HepG2 (cell line): ENCODE measurements around the gene MYH7. TPM values are rescaled to one million over a fixed set of nuclear protein-coding genes. Genes with fewer than 3 reads are reported as not detected.
A peak's percentile ranks its signal among the peaks of the same experiment; 100 is the strongest.

Experiments
- ATAC-seq: fragments of 200-7000 bp; cut with Tn5 transposase; 3 replicates; pipeline ENCODE4 v1.9.1; 2020; ENCODE audit warnings: mild to moderate bottlenecking, moderate library complexity
- BruUV-seq: library from RNA; stranded (reverse); fragments of 400-500 nt; replicated peaks from 2 replicates; lab custom pipeline; 2021; lab: Mats Ljungman, UMichigan
- CTCF ChIA-PET: fragments of 300-600 bp; formaldehyde crosslinking; extraction: SDS; loops from one replicate; lab custom pipeline; 2021; ENCODE audit warnings: low total read pairs, inconsistent platforms, low intra/inter-chr PET ratio; lab: Yijun Ruan, JAX
- POLR2A ChIA-PET: fragments of 350-600 bp; sonication (Branson Sonifier 250); formaldehyde crosslinking; loops from one replicate; lab custom pipeline; 2020; ENCODE audit warnings: antibody characterized with exemption, inconsistent platforms; lab: Yijun Ruan, JAX
- DNase-seq: peaks from one replicate; pipeline ENCODE4 v3.0.0-alpha.2; 2015; ENCODE audit warnings: low spot score
- FAIRE-seq: peaks from 3 replicates; lab custom pipeline; 2011; peaks lifted over from hg19 to GRCh38; lab: Jason Lieb, UNC
- H2AFZ ChIP-seq: one replicate; pipeline ENCODE4 v1.6.1; 2011; ENCODE audit warnings: low read length, inconsistent platforms
- H3K27ac ChIP-seq: fragments of 300-600 bp; 3 replicates; pipeline ENCODE4 v1.8.0; 2011; ENCODE audit warnings: mixed run types, mild to moderate bottlenecking, mixed read lengths, low read length, inconsistent platforms; ENCODE audit not compliant: insufficient read depth; ENCODE audit errors: extremely low read length
- H3K27me3 ChIP-seq, 2 experiments: fragments of 200-600 bp in 1 of 2; 2 replicates in 1 of 2; 3 replicates in 1 of 2; pipeline versions ENCODE4 v1.6.0 to v1.8.0; 2011; ENCODE audit warnings: low read length in 2 of 2, mild to moderate bottlenecking in 2 of 2, moderate library complexity in 2 of 2, inconsistent platforms in 1 of 2; ENCODE audit not compliant: insufficient read depth in 2 of 2, control insufficient read depth in 1 of 2
- H3K36me3 ChIP-seq, 2 experiments: fragments of 200-600 bp in 1 of 2; replicated peaks in 1 of 2; 2 replicates in 1 of 2; 3 replicates in 1 of 2; pipeline versions ENCODE4 v1.5.1 to v1.8.0; 2011; ENCODE audit warnings: low read length in 2 of 2, inconsistent platforms in 1 of 2; ENCODE audit not compliant: insufficient read depth in 2 of 2, control insufficient read depth in 1 of 2
- H3K4me1 ChIP-seq: 2 replicates; pipeline ENCODE4 v1.5.1; 2012; ENCODE audit warnings: low read length, inconsistent platforms; ENCODE audit not compliant: insufficient read depth
- H3K4me2 ChIP-seq: 2 replicates; pipeline ENCODE4 v1.6.0; 2011; ENCODE audit warnings: low read depth, low read length, inconsistent platforms
- H3K4me3 ChIP-seq, 3 experiments: fragments of 200-600 bp in 1 of 3; sonication (generic), shearing (Covaris generic) in 1 of 3; replicated peaks in 1 of 3; 2 replicates each; pipeline ENCODE4 v1.5.1; 2011 to 2016; ENCODE audit warnings: low read length in 3 of 3, inconsistent platforms in 2 of 3, low read depth in 2 of 3, mild to moderate bottlenecking in 2 of 3, control low read depth in 1 of 3, mixed read lengths in 1 of 3; ENCODE audit not compliant: insufficient read depth in 1 of 3
- H3K79me2 ChIP-seq: one replicate; pipeline ENCODE4 v1.6.1; 2011; ENCODE audit warnings: low read length, inconsistent platforms; ENCODE audit not compliant: insufficient read depth
- H3K9ac ChIP-seq: 2 replicates; pipeline ENCODE4 v1.6.0; 2011; ENCODE audit warnings: mild to moderate bottlenecking, low read depth, low read length, inconsistent platforms; ENCODE audit not compliant: insufficient read depth
- H3K9me3 ChIP-seq: 2 replicates; pipeline ENCODE4 v1.5.1; 2012; ENCODE audit warnings: mild to moderate bottlenecking, low read length
- H4K20me1 ChIP-seq: 2 replicates; pipeline ENCODE4 v1.6.0; 2011; ENCODE audit warnings: inconsistent platforms, mild to moderate bottlenecking, low read length, moderate library complexity; ENCODE audit not compliant: insufficient read depth
- ATM ChIP-seq: fragments of 450-650 bp; IDR thresholded peaks from 2 replicates; pipeline ENCODE4 v1.7.1; 2017; ENCODE audit warnings: mild to moderate bottlenecking, borderline replicate concordance
- BHLHE40 ChIP-seq: IDR thresholded peaks from 2 replicates; pipeline ENCODE4 v1.6.1; 2011; ENCODE audit warnings: low read length, improper control_type of control experiment
- EED ChIP-seq: sonication (generic); formaldehyde crosslinking; IDR thresholded peaks from 2 replicates; pipeline ENCODE4 v1.5.0; 2020; ENCODE audit warnings: mild to moderate bottlenecking, missing genetic modification reagents
- FOXA1 ChIP-seq, 2 experiments: fragments of 450-650 bp in 1 of 2; sonication (generic) in 1 of 2; formaldehyde crosslinking in 1 of 2; IDR thresholded peaks; 2 replicates each; pipeline versions ENCODE4 v1.4.0 to v1.6.1; 2016 to 2020; ENCODE audit warnings: missing genetic modification reagents in 1 of 2
- FOXP1 ChIP-seq, 2 experiments: fragments of 450-650 bp in 1 of 2; IDR thresholded peaks; 2 replicates each; pipeline ENCODE4 v1.6.1; 2017 to 2018; ENCODE audit warnings: antibody characterized with exemption in 1 of 2
- LCORL ChIP-seq, 2 experiments: fragments of 450-650 bp in 1 of 2; sonication (generic) in 1 of 2; formaldehyde crosslinking in 1 of 2; IDR thresholded peaks; 2 replicates each; pipeline versions ENCODE4 v1.5.0 to v1.6.1; 2017 to 2020; ENCODE audit warnings: antibody characterized with exemption in 1 of 2, missing genetic modification reagents in 1 of 2
- NBN ChIP-seq: fragments of 450-650 bp; conservative IDR thresholded peaks from 2 replicates; pipeline ENCODE4 v1.6.1; 2017
- NFRKB ChIP-seq: fragments of 450-650 bp; IDR thresholded peaks from 2 replicates; pipeline ENCODE4 v1.6.1; 2017
- PHB2 ChIP-seq: fragments of 450-650 bp; IDR thresholded peaks from 2 replicates; pipeline ENCODE4 v1.6.1; 2018; ENCODE audit not compliant: partially characterized antibody
- PRPF4 ChIP-seq: fragments of 200-400 bp; formaldehyde crosslinking; IDR thresholded peaks from 2 replicates; pipeline ENCODE4 v1.6.1; 2016; ENCODE audit warnings: low read length, low read depth; ENCODE audit not compliant: poor library complexity, severe bottlenecking
- SIX4 ChIP-seq: sonication (generic); formaldehyde crosslinking; IDR thresholded peaks from 2 replicates; pipeline ENCODE4 v1.4.0; 2020; ENCODE audit warnings: missing genetic modification reagents
- THAP9 ChIP-seq: sonication (generic); formaldehyde crosslinking; IDR thresholded peaks from 2 replicates; pipeline ENCODE4; 2020; ENCODE audit warnings: missing genetic modification reagents, mild to moderate bottlenecking, borderline replicate concordance
- ZFP91 ChIP-seq: sonication (generic); formaldehyde crosslinking; IDR thresholded peaks from 2 replicates; pipeline ENCODE4 v1.9.0; 2022; ENCODE audit warnings: missing genetic modification reagents, mild to moderate bottlenecking, borderline replicate concordance
- ZKSCAN1 ChIP-seq: fragments of 150-350 bp; IDR thresholded peaks from 2 replicates; pipeline ENCODE4 v1.6.1; 2014; ENCODE audit warnings: low read length
- ZNF280B ChIP-seq: sonication (generic); formaldehyde crosslinking; IDR thresholded peaks from 2 replicates; pipeline ENCODE4 v1.5.0; 2020; ENCODE audit warnings: missing genetic modification reagents, mild to moderate bottlenecking, borderline replicate concordance
- ZNF282 ChIP-seq: fragments of 450-650 bp; IDR thresholded peaks from 2 replicates; pipeline ENCODE4 v1.6.1; 2018; ENCODE audit not compliant: partially characterized antibody
- ZNF704 ChIP-seq: sonication (generic); formaldehyde crosslinking; IDR thresholded peaks from 2 replicates; pipeline ENCODE4 v1.8.1; 2023; ENCODE audit warnings: mild to moderate bottlenecking, inconsistent platforms, moderate library complexity, missing genetic modification reagents, borderline replicate concordance
- WGBS: methylation state at CpG from one replicate; pipeline ENCODE4 v1.1.6; 2017; ENCODE audit warnings: low lambda C conversion rate; 5-methylcytosine and 5-hydroxymethylcytosine counted together
- in situ Hi-C: cut with HindIII; loops from 2 replicates; pipeline ENCODE4 v1.10.0; 2017; ENCODE audit warnings: low pct_unique_long_range_greater_than_20kb; ENCODE audit not compliant: extremely low pct_ligation_motif_present
- intact Hi-C: fragments of 100-400 bp; cut with micrococcal nuclease; formaldehyde crosslinking; loops from one replicate; pipeline ENCODE4 v1.10.0; 2022; ENCODE audit not compliant: unreplicated experiment
- polyA plus RNA-seq, 8 experiments: library from polyadenylated mRNA; depleted of rRNA in 3 of 8; stranded (reverse) in 7 of 8; unstranded in 1 of 8; fragments of >200 nt; fragmentation: Illumina TruSeq in 4 of 8; extraction: Trizol in 4 of 8; gene quantifications; 2 replicates each; pipeline versions ENCODE4 v1.2.1 to v1.2.3, GENCODE V29; 2011 to 2016; ENCODE audit warnings: low read depth in 4 of 8, missing spikeins in 1 of 8, mixed read lengths in 1 of 8; ENCODE audit not compliant: insufficient read depth in 1 of 8
- total RNA-seq, 5 experiments: library from RNA; depleted of rRNA; stranded (reverse); fragments of >200 nt; fragmentation: Illumina TruSeq; extraction: Trizol; gene quantifications; 2 replicates each; pipeline ENCODE4 v1.2.3, GENCODE V29; 2016; ENCODE audit warnings: low read depth in 1 of 5

Gene MYH7
- total and polyA plus RNA-seq, 2 of the 13 experiments (the other 11 are each of a cell fraction or from before 2014, with no cell fraction given), result 0.04 TPM; not detected in 1

- H3K9me3 ChIP-seq, result no peaks in the 10 kb centered on the region
- H3K9ac ChIP-seq, result no peak overlapping the region
- H3K27me3 ChIP-seq, result peaks cover 39 to 94% of the 10 kb centered on the region in 2 experiments; a peak in 4 of 5 replicates
- FAIRE-seq (no peak), ATAC-seq (no peak), DNase-seq (no peak)
- no peaks in the 10 kb centered on the region for H3K79me2 ChIP-seq
- no peak overlapping the region for H3K4me3 ChIP-seq
- ChIA-PET POLR2A (no interaction called here), CTCF (no interaction called here)
- TF ChIP-seq NBN (0 out of 2 replicates have a peak, but pooled peaks have one; percentile 42), ZNF280B (CRISPR knock-in tag) (0 out of 2 replicates have a peak, but pooled peaks have one; percentile 25), PRPF4 (no peak), THAP9 (CRISPR knock-in tag) (no peak), BHLHE40 (no peak), FOXA1 (IDR thresholded peaks at IDR 0.05) (0 out of 2 replicates have a peak, but pooled peaks have one; percentile 0), FOXA1 (CRISPR knock-in tag; IDR thresholded peaks at IDR 0.05) (no peak), ZKSCAN1 (no peak), ZNF704 (no peak), ATM (peak; percentile 69; the same call in 1 of the 2 replicates), SIX4 (CRISPR knock-in tag) (no peak), EED (CRISPR knock-in tag) (0 out of 2 replicates have a peak, but pooled peaks have one; percentile 23), FOXP1 (IDR thresholded peaks at IDR 0.05) (no peak; the same call in 1 of the 2 replicates), FOXP1 (CRISPR knock-in tag; IDR thresholded peaks at IDR 0.05) (no peak), ZNF282 (peak; percentile 65), LCORL (IDR thresholded peaks at IDR 0.05) (0 out of 2 replicates have a peak, but pooled peaks have one; percentile 19), LCORL (CRISPR knock-in tag; IDR thresholded peaks at IDR 0.05) (no peak), PHB2 (peak; percentile 67), ZFP91 (CRISPR knock-in tag) (0 out of 2 replicates have a peak, but pooled peaks have one; percentile 20), NFRKB (peak; percentile 2; the same call in 1 of the 2 replicates)
- no peaks in the 10 kb centered on the region for H4K20me1 ChIP-seq
- H2AFZ ChIP-seq, result no peak overlapping the region
- intact Hi-C loops, result no loop called here
- 32% methylated on average over 7 of the region's 7 CpGs for WGBS
- H3K27ac ChIP-seq, result no peak overlapping the region
- no peak overlapping the region for H3K4me2 ChIP-seq
- BruUV-seq, result no TSS peak
- H3K36me3 ChIP-seq, result no peaks in the 10 kb centered on the region
- in situ Hi-C loops, result no loop called here
- H3K4me1 ChIP-seq, result no peaks in the 10 kb centered on the region
Measured at GRCh38 chr14:23403139-23403438, 32.4 kb downstream of the MYH7 start.
